Hepatocyte (in vitro differentiated cells): ENCODE results near the gene PRTFDC1. TPM values are rescaled to one million over a fixed set of nuclear protein-coding genes. Genes with fewer than 3 reads are reported as not detected.

Experiments
- DNase-seq: peaks from one replicate; pipeline ENCODE4 v3.0.0-alpha.2; 2016; ENCODE audit warnings: low spot score
- H2AFZ ChIP-seq: fragments of 200-600 bp; sonication (generic); 2 replicates; pipeline ENCODE4 v1.6.0; 2016; ENCODE audit warnings: antibody characterized with exemption, mild to moderate bottlenecking
- H3K27ac ChIP-seq: fragments of 200-600 bp; sonication (generic); 2 replicates; pipeline ENCODE4 v1.5.1; 2016; ENCODE audit warnings: mild to moderate bottlenecking
- H3K27me3 ChIP-seq: fragments of 200-600 bp; sonication (generic); 2 replicates; pipeline ENCODE4 v1.6.1; 2016
- H3K36me3 ChIP-seq: fragments of 200-600 bp; sonication (generic); replicated peaks from 2 replicates; pipeline ENCODE4 v1.5.1; 2016; ENCODE audit warnings: low read depth; ENCODE audit not compliant: insufficient read depth
- H3K4me1 ChIP-seq: fragments of 200-600 bp; sonication (generic); 2 replicates; pipeline ENCODE4 v1.5.1; 2016; ENCODE audit warnings: mild to moderate bottlenecking, moderate library complexity; ENCODE audit not compliant: insufficient read depth
- H3K4me2 ChIP-seq: fragments of 200-600 bp; sonication (generic); 2 replicates; pipeline ENCODE4 v1.6.0; 2016
- H3K4me3 ChIP-seq: fragments of 200-600 bp; sonication (generic); 2 replicates; pipeline ENCODE4 v1.5.1; 2016; ENCODE audit warnings: mild to moderate bottlenecking
- H3K79me2 ChIP-seq: fragments of 200-600 bp; sonication (generic); 2 replicates; pipeline ENCODE4 v1.6.0; 2017; ENCODE audit warnings: mild to moderate bottlenecking
- H3K9me2 ChIP-seq: fragments of 200-600 bp; sonication (generic); replicated peaks from 2 replicates; pipeline ENCODE4 v1.6.0; 2017; ENCODE audit warnings: mild to moderate bottlenecking; ENCODE audit not compliant: insufficient read depth
- H3K9me3 ChIP-seq: fragments of 200-600 bp; sonication (generic); 2 replicates; pipeline ENCODE4 v1.5.1; 2016; ENCODE audit warnings: low read depth, mild to moderate bottlenecking
- H4K20me1 ChIP-seq: fragments of 200-600 bp; sonication (generic); 2 replicates; pipeline ENCODE4 v1.6.0; 2016; ENCODE audit warnings: mild to moderate bottlenecking; ENCODE audit not compliant: insufficient read depth, poor library complexity, severe bottlenecking
- EZH2 ChIP-seq: fragments of 200-600 bp; sonication (generic); IDR thresholded peaks from 2 replicates; pipeline ENCODE4 v1.6.1; 2016; ENCODE audit warnings: antibody characterized with exemption, mild to moderate bottlenecking, borderline replicate concordance
- EZH2phosphoT487 ChIP-seq: fragments of 200-600 bp; sonication (generic); IDR thresholded peaks from one replicate; pipeline ENCODE4 v1.6.1; 2018; ENCODE audit warnings: antibody characterized with exemption, mild to moderate bottlenecking, low read depth, moderate library complexity; ENCODE audit not compliant: unreplicated experiment, severe bottlenecking
- WGBS: methylation state at CpG from one replicate; pipeline ENCODE4 v1.1.6; 2016; ENCODE audit warnings: low lambda C conversion rate; ENCODE audit errors: missing lambda C conversion rate; 5-methylcytosine and 5-hydroxymethylcytosine counted together
- polyA plus RNA-seq: library from polyadenylated mRNA; unstranded; fragments of >200 nt; fragmentation: Nextera tagmentation; extraction: Ambion mirVana; gene quantifications from 2 replicates; pipeline ENCODE4 v1.2.1, GENCODE V29; 2016
- total RNA-seq: library from RNA; depleted of rRNA; stranded (reverse); fragments of >200 nt; gene quantifications from 2 replicates; pipeline ENCODE4 v1.2.3, GENCODE V29; 2014
- TF ChIP-seq, protein P1 (sequence below): fragments of 200-600 bp; sonication (generic); IDR thresholded peaks from 2 replicates; pipeline ENCODE4 v1.5.1; 2016; ENCODE audit warnings: antibody characterized with exemption, mild to moderate bottlenecking; ENCODE audit not compliant: poor library complexity

The PRTFDC1 gene
- total and polyA plus RNA-seq, 2 experiments from 2014 or later: 6.4 to 14.7 TPM

DNA sequence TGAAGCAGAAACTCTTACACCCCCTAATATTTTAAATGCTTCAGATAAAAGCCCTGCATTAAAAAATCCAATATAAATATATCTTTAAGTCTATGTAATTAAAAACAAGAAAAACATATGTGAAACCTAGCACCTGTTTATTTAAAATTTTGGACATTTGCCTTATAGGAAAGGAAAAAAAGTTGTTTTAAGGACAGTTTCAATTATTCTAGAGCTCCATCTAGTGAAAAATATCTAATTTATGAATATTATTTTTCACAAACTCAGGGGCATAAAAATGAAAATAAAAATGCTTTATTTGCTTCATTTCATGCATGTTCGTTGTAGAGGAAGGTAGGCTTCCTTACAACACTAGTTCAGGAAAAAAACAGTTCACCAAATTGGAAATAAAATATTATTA is 37.5 kb upstream of the PRTFDC1 start:
- TF ChIP-seq, protein P1, sequence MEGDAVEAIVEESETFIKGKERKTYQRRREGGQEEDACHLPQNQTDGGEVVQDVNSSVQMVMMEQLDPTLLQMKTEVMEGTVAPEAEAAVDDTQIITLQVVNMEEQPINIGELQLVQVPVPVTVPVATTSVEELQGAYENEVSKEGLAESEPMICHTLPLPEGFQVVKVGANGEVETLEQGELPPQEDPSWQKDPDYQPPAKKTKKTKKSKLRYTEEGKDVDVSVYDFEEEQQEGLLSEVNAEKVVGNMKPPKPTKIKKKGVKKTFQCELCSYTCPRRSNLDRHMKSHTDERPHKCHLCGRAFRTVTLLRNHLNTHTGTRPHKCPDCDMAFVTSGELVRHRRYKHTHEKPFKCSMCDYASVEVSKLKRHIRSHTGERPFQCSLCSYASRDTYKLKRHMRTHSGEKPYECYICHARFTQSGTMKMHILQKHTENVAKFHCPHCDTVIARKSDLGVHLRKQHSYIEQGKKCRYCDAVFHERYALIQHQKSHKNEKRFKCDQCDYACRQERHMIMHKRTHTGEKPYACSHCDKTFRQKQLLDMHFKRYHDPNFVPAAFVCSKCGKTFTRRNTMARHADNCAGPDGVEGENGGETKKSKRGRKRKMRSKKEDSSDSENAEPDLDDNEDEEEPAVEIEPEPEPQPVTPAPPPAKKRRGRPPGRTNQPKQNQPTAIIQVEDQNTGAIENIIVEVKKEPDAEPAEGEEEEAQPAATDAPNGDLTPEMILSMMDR: peak; percentile 37
- TF ChIP-seq EZH2 (no peak), EZH2phosphoT487 (no peak)

DNA sequence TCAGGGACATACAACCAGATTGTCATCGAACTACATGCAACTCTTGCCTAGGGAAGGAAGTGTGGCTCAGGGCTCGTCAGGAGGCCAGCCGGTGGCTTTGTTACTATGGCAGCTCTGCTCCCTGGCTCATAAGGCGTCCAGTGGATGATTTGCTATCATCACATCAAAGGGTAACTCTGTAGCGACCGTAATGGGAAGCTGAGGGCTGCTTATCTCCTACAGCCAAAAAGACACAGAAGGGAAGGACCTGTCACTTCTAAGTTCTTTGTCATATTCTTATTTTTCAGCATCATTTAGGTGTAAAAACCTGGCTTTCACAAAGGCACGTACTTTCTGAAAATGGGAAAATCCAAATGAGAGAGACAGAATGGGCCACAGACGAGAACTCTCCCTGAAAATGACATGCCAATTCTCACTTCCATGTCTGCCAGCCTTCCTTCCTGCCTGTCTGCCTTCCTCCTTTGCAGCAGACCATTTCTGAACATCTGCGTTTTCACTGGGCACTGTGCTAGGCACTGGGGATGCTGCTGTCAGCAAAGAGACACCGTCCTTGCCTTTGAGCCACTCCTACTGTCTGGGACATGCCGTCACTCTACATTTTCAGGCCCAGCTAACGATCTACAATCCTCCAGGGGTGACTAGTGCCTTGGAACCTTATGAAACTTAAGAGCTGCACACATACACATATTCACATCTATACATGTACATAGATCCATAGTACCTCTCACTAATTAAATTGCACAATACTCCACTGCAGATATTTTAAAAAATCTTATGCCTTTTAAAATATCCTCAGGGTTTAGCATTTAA is 36.6 kb upstream of the PRTFDC1 start:
- WGBS: 79% methylated on average over 12 of the region's 12 CpGs

More for the DNA sequence above, 37.5 kb upstream of the PRTFDC1 start:
- H3K4me3 ChIP-seq: no peak overlapping the region
- no peaks in the 10 kb centered on the region for H3K36me3 ChIP-seq
- no peak overlapping the region for H3K27ac ChIP-seq
- H3K9me2 ChIP-seq: no peaks in the 10 kb centered on the region
- no peak overlapping the region for H2AFZ ChIP-seq
- 73% methylated on average over 1 of the region's 1 CpG for WGBS
- no peak for DNase-seq
- H3K4me1 ChIP-seq: peaks cover 5% of the 10 kb centered on the region
- H3K79me2 ChIP-seq: no peaks in the 10 kb centered on the region
- H3K9me3 ChIP-seq: no peaks in the 10 kb centered on the region
- H4K20me1 ChIP-seq: no peaks in the 10 kb centered on the region
- H3K27me3 ChIP-seq: no peaks in the 10 kb centered on the region
- H3K4me2 ChIP-seq: no peak overlapping the region

GRCh38 chr10:24984906-24985305 is 32.5 kb upstream of the PRTFDC1 start:
- H3K9me3 ChIP-seq: no peaks in the 10 kb centered on the region
- no peaks in the 10 kb centered on the region for H3K36me3 ChIP-seq
- no peak overlapping the region for H2AFZ ChIP-seq
- H3K27ac ChIP-seq: no peak overlapping the region
- H3K4me2 ChIP-seq: no peak overlapping the region
- H3K9me2 ChIP-seq: no peaks in the 10 kb centered on the region
- no peaks in the 10 kb centered on the region for H4K20me1 ChIP-seq
- H3K4me1 ChIP-seq: no peaks in the 10 kb centered on the region
- 76% methylated on average over 3 of the region's 3 CpGs for WGBS
- no peaks in the 10 kb centered on the region for H3K27me3 ChIP-seq
- TF ChIP-seq EZH2phosphoT487 (no peak), EZH2 (no peak)
- TF ChIP-seq, protein P1: no peak
- no peak overlapping the region for H3K4me3 ChIP-seq
- H3K79me2 ChIP-seq: no peaks in the 10 kb centered on the region
- DNase-seq: no peak

More for the DNA sequence above, 36.6 kb upstream of the PRTFDC1 start:
- TF ChIP-seq, protein P1: no peak
- no peak for TF ChIP-seq EZH2
- TF ChIP-seq EZH2phosphoT487: no peak
- Histone ChIP-seq H3K36me3 (no peaks in the 10 kb centered on the region), H3K79me2 (no peaks in the 10 kb centered on the region), H3K9me2 (no peaks in the 10 kb centered on the region), H3K4me2 (no peak overlapping the region), H3K9me3 (no peaks in the 10 kb centered on the region), H3K4me1 (peaks cover 5% of the 10 kb centered on the region), H3K27me3 (no peaks in the 10 kb centered on the region), H3K4me3 (no peak overlapping the region), H4K20me1 (no peaks in the 10 kb centered on the region), H3K27ac (no peak overlapping the region), H2AFZ (no peak overlapping the region)
- DNase-seq: no peak
